Measurements from ENCODE around the gene MAT2B.

GRCh38 chr5:163496286-163496685, 9.1 kb upstream of the MAT2B start:
- no peak for TF ChIP-seq CTCF (IDR thresholded peaks at IDR 0.05; ENCODE audit: insufficient read depth, low read length, poor library complexity, severe bottlenecking)
- no peak for TF ChIP-seq EZH2phosphoT487 (conservative IDR thresholded peaks at IDR 0.05; ENCODE audit: low read length)

All from SU-DHL-6 (cell line).